Omental fat pad (tissue), 4 donors: Measurements from ENCODE around the gene IRX4. TPM values are rescaled to one million over a fixed set of nuclear protein-coding genes. Genes with fewer than 3 reads are reported as not detected.

Experiments
- ATAC-seq: fragments of 150-250 bp; one replicate; pipeline ENCODE4 v1.9.1; 2016; ENCODE audit warnings: mild to moderate bottlenecking, moderate library complexity; ENCODE audit not compliant: low FRiP score
- DNase-seq: peaks from one replicate; pipeline ENCODE4 v3.0.0-alpha.2; 2019; ENCODE audit warnings: low spot score
- total RNA-seq, 4 donors: library from RNA; depleted of rRNA; stranded (reverse); fragments of >200 nt; gene quantifications; one replicate each; pipeline ENCODE4 v1.1.0, GENCODE V29; 2016
- TF ChIP-seq, protein P1 (sequence below), 3 donors: fragments of 450-650 bp; IDR thresholded peaks; one replicate each; pipeline ENCODE4 v1.5.1; 2016 to 2017; ENCODE audit warnings: antibody characterized with exemption in 3 of 3, mild to moderate bottlenecking in 3 of 3, moderate library complexity in 2 of 3

Gene IRX4
- total RNA-seq = not detected

DNA sequence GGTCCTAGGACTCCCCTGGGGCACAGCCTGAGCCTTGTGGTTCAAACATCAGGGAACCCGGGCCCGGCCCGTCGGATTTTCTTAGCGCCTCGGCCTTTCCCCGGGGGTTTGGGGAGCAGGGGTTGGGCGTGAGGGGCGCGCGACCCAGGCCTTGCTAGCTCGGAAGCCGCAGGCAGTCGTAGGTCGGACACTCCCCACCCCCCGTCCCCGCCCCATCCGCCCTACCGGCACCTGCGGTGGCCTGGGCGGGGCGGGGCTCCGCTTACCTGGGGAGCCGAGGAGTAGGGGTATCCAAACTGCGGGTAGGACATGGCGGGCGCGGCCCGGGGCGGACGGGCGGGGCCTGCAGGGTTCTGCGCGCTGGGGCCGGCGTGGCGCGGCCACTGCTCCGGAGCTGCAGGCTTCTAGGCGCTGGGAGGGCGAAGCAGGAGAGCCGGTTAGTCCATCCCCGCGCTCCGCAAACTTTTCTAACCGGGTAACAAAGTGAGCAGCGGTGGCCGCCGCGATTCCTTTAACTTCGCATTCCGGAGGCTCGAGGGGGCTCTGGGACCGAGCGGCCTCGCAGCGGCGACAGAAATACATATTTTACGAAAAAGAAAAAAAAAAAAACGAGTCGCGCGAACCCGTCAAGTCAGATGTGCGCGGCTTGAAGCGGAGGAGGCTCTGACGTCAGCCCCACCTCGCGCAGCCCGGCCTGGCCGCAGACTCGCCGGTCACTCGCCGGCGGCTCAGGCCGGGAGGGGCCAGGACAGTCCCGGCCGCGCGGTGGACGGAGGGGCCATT is at the start of gene IRX4:
Gene IRX4, minus strand, starts transcription at position 589 of the 783 bp plus-strand sequence. Its CDS starts 278 bp downstream, at position 311.
- ATAC-seq = no peak
- TF ChIP-seq, protein P1, sequence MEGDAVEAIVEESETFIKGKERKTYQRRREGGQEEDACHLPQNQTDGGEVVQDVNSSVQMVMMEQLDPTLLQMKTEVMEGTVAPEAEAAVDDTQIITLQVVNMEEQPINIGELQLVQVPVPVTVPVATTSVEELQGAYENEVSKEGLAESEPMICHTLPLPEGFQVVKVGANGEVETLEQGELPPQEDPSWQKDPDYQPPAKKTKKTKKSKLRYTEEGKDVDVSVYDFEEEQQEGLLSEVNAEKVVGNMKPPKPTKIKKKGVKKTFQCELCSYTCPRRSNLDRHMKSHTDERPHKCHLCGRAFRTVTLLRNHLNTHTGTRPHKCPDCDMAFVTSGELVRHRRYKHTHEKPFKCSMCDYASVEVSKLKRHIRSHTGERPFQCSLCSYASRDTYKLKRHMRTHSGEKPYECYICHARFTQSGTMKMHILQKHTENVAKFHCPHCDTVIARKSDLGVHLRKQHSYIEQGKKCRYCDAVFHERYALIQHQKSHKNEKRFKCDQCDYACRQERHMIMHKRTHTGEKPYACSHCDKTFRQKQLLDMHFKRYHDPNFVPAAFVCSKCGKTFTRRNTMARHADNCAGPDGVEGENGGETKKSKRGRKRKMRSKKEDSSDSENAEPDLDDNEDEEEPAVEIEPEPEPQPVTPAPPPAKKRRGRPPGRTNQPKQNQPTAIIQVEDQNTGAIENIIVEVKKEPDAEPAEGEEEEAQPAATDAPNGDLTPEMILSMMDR (IDR thresholded peaks at IDR 0.05) = no peak
- no peak for DNase-seq

DNA sequence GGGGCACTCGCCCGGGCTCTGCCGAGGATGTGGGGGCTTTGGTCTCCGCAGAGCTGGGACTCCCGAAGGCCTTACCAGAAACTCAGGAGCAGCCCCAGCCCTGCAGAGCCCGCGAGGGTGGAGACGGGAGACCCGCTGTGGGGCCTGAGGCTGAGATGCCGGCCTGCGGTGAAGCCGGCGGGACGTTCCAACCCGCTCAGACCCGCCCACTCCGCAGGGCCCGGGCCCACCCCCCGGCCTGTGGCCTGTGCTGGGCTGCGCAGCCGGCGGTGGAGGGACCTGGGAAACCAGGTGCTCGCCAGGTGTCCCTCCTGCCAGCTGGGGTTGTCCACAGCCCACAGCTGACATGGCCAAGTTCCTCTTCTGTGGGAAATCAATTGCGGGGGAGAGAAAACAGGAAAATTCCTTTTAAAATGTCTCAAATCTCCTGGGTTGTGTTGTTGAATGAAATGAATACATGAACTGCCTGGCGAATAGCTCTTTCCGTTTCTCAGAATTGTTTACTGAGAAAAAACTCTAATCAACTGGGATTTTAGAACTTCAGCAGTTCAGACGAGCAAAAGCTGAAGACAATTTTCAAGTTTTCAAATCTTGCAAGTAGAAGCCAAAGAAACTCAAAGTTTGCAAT is 49.0 kb upstream of the IRX4 start:
- DNase-seq = no peak
- TF ChIP-seq, protein P1 (IDR thresholded peaks at IDR 0.05) = no peak
- peak; percentile 86 for ATAC-seq

DNA sequence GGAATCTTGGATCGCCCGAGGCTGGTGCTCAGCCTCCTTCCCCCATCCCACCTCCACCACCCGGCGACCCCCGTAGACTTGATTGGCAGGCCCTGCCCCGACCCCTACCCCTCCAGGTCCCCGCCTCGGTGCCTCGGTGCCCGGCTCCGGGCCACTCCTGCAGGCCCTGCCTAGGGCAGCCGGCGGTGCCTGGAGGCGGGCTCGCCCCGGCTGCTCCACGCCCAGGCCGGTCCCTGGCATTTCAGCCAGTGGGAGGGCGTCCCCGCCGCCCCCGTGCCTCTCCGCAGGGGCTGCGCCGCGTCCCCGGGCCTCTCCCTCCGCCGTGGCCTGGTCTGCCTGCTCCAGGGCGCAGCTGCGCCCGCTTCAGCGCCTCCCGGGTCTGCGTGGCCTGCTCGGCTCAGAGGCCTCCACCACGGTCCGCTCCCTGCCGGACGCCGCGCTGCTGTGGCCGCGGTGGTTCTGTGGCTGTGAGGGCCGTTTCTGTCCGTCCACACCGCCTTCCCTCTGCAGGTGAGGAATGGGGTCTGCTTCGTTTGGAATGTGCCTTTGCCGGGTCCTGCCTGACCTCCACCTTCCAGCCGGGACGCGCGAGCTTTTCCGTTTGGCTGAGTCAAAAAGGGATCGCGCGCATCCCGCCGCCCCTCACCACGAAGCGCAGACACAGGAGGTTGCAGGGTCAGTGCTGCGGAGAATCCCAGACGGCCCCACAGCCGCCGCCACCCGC is 48.3 kb upstream of the IRX4 start:
- DNase-seq (no peak), ATAC-seq (peak; percentile 73)
- TF ChIP-seq, protein P1 (IDR thresholded peaks at IDR 0.05) = no peak

DNA sequence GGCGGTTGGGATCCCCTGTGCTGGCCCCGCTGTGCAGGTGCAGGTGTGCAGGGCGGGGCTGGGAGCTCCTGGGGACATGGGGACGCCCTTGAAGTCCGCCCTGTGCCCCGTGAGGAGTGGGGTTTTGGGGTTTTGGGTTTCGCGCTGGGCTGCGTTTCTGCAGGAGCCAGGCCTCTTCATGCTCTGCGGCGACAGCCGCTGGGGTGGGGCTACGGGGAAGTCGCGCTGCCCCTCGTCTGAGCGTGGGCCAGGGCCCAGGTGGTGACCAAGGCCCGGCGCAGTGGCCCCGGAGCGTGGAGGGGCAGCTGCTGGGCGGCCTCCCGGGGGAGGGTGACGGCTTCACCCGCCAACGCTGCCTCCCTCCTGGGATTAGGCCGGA is 47.8 kb upstream of the IRX4 start:
- TF ChIP-seq, protein P1 (IDR thresholded peaks at IDR 0.05) = no peak
- DNase-seq = no peak
- ATAC-seq = no peak

DNA sequence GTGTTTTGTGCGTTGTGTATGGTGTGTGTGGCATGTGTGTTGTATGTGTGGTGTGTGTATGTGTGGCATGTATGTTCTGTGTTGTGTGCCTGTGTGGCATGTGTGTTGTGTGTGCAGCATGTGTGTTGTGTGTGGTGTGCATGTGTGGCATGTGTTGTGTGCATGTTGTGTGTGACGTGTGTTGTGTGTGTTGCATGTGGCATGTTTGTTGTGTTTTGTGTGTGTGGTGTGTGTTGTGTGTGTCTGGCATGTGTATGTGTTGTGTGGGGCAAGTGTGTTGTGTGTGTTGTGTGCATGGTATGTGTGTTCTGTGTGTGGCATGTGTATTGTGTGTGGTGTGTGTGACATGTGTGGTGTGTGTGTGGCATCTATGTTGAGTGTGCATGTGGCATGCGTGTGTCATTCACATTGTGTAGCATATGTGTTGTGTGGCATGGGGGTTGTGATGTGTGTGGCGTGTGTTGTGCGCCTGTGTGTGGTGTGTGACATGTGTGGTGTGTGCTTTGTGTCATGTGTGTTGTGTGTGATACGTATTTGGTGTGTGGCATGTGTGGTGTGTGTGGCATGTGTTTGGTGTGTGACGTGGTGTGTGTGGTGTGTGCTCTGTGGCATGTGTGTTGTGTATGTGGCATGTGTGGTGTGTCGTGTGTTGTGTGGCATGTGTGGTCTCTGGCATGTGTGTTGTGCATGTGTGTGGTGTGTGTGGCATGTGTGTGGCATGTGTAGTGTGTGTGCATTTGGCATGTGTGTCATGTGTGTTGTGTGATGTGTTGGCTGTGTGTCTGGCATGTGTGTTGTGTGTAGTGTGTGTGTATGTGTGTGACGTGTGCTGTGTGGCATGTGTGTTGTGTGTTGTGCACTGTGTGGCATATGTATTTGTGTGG is 46.6 kb upstream of the IRX4 start:
- no peak for ATAC-seq

More for the DNA sequence above, 46.6 kb upstream of the IRX4 start:
- TF ChIP-seq, protein P1 (IDR thresholded peaks at IDR 0.05) = no peak
- DNase-seq = no peak
